Skin epidermis (tissue), 12 donors: ENCODE results near the gene COMMD1.
"Not testable (repeated sequence)": the region's sequence is repeated elsewhere in the genome, so short reads cannot be mapped to it uniquely, and the experiment has no call there.

Source experiments
- H3K27ac ChIP-seq, 21 experiments: fragments of 200-600 bp; sonication (generic) in 11 of 21; one replicate each; pipeline ENCODE4 v1.5.0; 2020; ENCODE audit warnings: mild to moderate bottlenecking in 3 of 21, inconsistent platforms in 2 of 21, moderate library complexity in 2 of 21
- H3K4me3 ChIP-seq, 7 experiments: fragments of 200-600 bp; sonication (generic) in 2 of 7; one replicate each; pipeline ENCODE4 v1.5.0; 2020; ENCODE audit warnings: inconsistent platforms in 2 of 7, mild to moderate bottlenecking in 2 of 7, moderate library complexity in 1 of 7

The COMMD1 gene

DNA sequence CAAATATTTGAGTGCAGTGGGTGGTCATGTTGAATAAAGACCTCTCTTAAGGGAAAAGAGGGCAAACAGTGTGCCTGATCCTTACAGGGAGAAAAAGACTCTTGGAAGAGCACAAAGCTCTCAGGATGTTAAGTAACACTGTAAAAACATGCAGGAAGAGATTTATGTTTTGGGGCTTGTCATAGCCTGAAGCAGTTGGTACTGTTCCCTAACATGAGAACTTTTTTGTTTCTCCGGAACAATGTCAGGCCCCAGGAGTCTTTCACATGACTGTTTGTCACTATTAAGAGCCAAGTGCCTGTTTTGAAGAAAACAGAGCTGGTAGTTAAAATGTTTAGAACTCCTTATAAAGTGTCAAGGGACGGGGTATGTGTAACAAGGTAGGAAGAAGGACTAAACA lies 206.7 kb downstream of the COMMD1 start:
- H3K4me3 ChIP-seq = no peak overlapping the region
- peak overlapping the region in 8 of 21 experiments; percentile 10 to 60 (median 43) for H3K27ac ChIP-seq

DNA sequence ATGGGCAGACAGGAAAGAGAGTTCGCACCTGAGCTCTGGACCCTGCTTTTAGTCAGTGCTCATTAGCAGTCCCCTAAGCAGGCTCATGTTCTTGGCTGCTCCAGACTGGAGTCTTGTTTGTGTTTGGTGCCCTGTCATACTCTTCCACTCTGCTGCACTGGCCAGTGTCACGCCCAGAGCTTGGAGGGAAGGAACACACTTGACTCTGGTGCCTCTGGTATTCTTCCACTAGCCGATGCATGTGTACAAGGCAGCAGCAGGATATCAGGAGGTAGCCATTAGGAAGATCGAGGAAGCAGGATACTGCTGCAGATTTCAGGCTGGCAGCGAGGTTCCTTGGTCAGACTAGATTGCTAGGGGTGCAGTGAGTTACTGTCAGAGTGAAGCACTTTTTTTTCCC lies 209.1 kb downstream of the COMMD1 start:
- Histone ChIP-seq H3K4me3 (no peak overlapping the region), H3K27ac (peak overlapping the region in 1 of 21 experiments; percentile 12)

DNA sequence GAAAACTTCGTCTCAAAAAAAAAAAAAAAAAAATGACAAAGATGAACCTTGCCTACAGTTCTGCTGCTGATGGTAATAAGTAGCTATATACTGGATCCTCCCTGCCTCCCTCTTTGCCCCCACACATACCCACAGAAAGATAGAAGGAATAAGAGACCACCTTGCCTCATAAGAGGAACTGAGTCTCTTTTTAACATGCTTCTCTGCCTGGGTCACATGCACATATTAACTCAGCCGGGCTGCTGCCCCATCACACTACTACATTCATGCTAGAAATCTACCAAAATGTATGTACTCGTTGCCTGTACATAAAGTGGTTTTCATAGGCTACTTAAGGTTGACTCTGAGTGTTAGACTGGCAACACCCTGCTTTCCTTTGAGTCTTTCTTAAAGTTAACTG lies 211.5 kb downstream of the COMMD1 start:
- Histone ChIP-seq H3K4me3 (no peak overlapping the region), H3K27ac (no peak overlapping the region)

DNA sequence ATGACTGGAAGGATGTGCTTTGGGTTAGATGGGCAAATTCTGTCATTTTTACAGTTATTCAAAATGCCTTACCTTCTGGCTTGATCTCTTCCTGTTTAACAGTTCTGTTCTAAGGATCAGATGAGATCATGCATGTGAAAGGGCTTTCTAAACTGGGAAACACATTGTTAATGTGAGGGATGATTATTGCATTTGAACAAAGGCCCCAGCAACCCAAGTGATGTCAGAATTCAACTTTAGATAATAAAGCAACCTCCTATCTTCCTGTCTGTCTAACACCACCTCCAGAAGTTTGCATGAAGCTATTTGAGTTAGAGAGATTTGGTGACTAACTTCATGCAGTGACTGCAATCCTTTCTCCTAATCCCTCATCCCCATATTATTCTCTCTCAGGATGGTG lies 212.7 kb downstream of the COMMD1 start:
- Histone ChIP-seq H3K27ac (no peak overlapping the region), H3K4me3 (no peak overlapping the region)

DNA sequence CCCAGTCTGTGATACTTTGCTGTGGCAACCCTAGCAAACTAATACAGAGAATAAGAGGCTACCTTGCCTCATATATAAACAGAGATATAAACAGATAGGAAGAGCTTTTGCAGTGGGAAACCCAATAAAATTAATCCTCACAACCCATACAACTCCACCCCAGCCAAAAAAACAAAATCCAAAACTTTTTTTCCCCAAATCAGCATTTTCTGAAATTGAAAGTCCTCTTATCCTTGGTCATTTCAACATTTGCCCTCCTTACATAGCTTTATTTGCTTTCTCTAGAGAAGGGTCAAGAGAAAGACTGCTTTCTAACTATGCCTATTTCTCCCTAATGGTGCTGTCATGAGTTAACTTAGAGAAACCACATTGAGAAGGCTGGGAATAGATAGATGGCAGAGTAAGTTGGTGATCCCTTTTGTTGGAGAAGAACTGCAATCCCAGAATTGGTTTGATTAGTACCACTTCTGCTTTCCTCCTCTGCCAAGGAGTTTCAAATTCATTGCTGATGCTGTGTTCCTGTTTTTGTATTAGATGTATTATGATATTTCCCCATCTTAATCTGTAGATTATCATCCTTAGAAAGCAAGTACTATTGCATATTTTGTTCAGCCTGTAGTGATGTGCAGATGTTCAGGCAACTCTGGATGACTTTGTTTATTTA lies 214.0 kb downstream of the COMMD1 start:
- Histone ChIP-seq H3K27ac (no peak overlapping the region), H3K4me3 (no peak overlapping the region)

DNA sequence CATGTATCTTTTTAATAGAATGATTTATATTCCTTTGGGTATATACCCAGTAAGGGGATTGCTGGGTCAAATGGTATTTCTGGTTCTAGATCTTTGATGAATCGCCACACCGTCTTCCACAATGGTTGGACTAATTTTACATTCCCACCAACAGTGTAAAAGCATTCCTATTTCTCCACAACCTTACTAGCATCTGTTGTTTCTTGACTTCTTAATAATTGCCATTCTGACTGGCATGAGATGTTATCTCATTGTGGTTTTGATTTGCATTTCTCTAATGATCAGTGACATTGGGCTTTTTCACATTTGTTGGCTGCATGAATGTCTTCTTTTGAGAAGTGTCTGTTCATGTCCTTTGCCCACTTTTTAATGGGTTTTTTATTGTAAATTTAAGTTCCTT lies 220.8 kb downstream of the COMMD1 start:
- H3K4me3 ChIP-seq = not testable (repeated sequence)

DNA sequence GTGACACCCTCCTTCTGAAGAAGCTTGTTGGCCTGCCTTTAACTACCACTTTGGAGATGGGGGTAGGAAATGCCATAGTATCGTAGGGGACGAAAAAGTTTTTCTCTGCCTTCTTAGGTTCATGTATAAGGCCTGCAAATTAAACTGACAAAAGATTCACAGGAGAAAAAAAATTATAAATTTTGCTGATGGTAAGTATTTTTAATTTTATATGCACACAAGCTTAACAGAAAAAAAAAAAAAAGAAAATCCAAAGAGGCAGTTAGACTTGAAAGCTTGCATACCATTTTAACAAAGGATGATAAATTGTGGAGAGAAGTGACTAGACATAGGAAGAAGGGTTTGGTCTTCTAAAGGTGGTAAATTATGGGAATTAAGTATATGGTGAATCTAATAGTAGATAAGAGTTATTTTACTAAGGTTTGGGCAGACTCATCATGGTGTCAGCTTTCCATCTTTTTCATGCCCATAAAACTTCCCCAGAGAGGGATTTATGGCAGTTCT lies 227.9 kb downstream of the COMMD1 start:
- Histone ChIP-seq H3K27ac (no peak overlapping the region), H3K4me3 (no peak overlapping the region)

More for the DNA sequence above, 220.8 kb downstream of the COMMD1 start:
- H3K27ac ChIP-seq = not testable (repeated sequence)

DNA sequence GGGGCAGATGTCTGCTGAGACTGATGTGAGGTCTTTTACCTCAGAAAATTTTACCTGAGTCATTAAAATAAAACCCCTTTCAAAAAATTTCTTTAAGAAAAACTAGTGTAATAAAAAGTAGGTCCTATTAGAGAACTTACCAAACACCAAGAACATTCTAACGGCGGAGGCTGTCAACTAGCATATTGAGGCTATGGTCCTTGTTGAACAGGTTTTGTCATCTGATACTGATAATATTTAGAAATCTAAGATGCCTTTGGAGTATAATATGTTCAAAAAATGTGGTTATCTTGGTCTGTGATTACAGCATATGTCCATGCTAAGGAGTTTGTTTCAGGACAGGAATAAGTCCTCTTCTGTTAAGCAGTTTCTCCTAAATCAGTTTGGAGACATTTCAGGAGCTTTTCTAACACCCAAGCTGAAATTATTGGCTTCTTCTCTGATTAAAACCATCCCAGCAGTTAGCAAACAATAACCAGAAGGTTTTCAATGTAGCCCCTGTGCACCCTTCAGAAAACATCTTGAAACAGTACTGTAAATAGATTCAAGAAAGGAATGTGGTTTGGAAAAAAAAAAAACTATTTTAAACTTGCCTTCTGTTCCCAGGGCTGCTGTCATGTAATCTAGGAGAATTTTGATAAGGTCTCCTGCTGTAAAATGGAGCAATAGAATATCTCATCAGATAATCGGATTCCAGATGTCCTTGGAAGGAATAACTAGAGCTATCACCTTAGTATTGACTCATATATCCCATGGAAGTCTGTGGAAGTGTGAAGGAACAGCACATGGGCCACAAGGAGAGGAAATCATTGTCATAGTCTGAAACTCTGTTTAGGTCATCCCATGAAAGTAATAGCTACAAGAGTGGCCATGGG lies 231.7 kb downstream of the COMMD1 start:
- no peak overlapping the region for H3K4me3 ChIP-seq
- no peak overlapping the region for H3K27ac ChIP-seq

DNA sequence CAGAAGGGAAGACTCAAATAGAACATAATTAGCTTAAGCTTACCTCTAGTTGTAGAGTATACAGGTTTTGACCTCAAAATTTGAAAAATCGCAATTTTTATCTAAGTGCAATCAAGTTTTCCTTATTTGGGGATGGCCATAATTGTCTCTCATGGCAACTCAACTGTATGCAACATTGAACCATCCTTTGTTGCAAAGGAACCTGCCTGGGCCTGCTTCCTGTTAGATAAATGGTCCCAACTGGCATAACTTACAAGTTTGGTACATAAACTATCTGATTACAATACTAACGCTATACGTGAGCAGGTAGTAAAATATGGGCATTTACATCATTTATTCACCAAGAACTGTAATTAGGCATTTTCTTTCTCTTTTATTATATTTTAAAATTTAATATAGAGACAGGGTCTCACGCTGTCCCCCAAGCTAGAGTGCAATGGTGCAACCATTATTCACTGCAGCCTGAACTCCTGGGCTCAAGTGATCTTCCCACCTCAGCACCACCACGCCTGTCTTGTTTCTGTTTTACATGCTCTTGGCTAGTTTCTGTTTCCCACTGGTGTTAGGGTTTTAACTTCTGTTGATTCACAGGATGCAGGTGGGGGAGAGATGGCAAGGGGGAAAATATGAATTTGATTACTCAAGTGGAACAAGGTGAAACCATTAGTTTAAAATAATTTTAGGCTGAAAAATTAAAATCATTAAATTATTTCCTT lies 235.1 kb downstream of the COMMD1 start:
- no peak overlapping the region for H3K27ac ChIP-seq
- H3K4me3 ChIP-seq = no peak overlapping the region

DNA sequence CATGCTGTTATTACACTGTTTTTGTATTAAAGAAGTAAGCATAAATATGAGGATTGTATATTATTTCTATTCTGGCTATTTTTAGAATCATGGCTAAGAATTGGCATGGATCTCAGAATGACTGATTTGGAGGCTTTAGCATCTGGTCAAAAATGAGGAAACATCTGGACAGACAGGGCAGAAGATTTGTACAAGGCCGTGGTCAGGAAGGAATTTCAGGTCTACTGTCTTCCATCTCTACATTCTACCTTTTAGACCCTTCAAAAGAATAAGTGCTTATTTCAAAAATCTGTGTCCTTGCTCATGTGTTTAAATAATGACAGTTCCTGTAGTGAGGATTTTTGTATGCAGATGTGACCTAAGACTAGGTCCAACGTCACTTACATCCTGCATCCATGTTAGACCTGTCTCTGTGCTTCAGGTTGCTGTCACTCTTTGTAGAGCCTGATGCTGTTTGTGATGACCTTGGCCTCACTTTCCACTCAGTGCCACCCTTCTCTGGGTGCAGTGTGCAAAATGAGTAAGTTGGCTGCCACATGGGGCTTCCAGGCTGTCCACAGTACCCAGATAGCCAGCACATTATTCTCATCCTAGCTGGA lies 235.8 kb downstream of the COMMD1 start:
- Histone ChIP-seq H3K4me3 (no peak overlapping the region), H3K27ac (no peak overlapping the region)

DNA sequence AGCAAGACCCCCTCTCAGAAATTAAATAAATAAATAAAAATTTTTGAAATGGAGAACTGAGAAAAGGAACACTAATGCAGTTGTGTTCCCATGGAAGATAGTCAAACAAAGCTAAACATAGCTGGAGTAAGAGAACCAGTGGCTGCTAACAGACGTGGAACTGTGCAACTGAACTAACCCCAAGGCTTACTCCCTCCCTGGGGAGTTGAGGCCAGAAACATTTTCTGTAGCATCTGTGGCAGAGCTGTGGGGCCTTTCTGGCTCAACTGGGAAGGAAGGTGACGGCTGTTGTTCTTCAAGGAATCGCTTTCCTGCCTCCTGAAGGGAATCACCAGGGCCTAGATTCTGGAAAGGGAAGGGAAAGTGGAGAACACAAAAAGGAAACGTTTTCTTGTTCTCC lies 236.6 kb downstream of the COMMD1 start:
- Histone ChIP-seq H3K27ac (no peak overlapping the region), H3K4me3 (no peak overlapping the region)

DNA sequence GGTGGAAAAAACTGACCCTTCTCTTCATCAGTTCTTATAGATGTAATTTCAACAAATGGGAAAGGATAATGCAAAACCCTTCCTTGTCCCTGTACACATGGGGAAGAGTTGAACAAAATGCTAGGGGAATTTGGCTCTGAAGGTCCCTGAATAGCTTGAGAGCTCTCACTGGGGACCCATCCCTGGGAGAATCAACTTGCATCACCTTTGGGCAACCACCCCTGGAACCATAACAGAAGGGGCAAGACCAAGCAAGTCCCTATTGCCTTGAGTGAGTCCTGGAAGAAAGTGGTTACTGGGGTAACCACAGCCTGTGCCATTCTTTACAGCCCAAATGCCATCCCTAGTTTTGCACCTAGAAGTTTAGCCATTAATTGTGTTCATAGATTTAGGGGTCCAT lies 238.2 kb downstream of the COMMD1 start:
- Histone ChIP-seq H3K4me3 (no peak overlapping the region), H3K27ac (no peak overlapping the region)

DNA sequence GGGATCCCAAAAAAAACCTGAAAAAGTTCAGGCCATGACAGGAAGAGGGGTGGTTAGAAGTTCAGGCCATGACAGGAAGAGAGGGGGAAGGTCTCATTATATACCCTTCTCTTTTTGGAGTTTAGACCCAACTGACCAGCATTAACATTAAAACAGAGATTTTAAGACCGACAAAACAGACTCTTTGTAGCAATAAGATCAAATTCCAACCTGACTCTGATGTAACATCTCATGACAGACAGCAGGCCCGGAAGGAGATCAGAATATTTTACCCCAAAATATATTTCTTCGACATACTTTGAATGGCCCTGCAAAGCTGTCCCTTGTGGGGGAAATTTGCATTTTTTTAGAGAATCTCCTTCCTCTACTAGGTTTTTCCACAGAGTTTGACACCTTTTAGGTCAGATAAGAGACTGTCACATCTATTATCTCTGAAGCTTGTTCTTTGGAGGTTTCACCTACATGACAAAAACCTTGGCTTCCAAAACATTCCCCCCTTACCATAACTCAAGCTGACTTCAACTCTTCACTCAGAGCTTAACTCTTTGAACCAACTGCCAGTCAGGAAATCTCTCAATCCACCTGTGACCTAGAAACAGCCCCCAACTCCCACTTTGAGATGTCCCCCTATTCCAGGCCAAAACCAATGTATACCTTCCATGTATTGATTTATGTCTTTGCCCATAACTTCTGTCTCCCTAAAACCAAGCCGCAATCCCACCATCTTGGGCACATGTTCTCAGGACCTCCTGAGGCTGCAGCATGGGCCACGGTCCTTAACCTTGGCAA lies 239.4 kb downstream of the COMMD1 start:
- no peak overlapping the region for H3K27ac ChIP-seq
- H3K4me3 ChIP-seq = no peak overlapping the region

DNA sequence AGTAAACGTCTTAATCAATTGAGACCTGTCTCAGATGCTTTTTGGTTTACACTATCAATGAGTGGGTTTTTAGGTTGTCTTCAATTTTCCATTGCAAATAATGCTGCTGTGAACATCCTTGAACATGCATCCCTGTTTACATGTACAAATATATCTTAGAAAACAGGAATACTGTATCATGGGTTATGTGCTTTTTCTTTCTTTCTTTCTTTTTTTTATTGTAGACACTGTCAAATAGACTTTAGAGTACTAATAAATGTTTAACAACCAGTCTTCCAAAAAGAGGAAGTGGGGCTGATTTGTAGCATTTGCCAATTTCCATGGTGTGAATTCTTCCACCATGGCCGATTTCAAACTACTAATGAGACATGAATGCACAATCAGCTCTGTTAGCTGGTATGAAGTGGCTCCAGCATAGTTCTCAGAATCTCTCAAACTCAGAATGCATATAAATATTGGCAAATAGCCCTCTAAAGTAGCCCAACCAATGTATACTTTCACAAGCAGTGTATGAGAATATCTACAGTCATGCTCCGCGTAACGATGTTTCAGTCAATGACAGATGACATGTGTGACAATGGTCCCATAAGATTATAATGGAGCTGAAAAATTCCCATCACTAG lies 240.1 kb downstream of the COMMD1 start:
- Histone ChIP-seq H3K4me3 (no peak overlapping the region), H3K27ac (no peak overlapping the region)

DNA sequence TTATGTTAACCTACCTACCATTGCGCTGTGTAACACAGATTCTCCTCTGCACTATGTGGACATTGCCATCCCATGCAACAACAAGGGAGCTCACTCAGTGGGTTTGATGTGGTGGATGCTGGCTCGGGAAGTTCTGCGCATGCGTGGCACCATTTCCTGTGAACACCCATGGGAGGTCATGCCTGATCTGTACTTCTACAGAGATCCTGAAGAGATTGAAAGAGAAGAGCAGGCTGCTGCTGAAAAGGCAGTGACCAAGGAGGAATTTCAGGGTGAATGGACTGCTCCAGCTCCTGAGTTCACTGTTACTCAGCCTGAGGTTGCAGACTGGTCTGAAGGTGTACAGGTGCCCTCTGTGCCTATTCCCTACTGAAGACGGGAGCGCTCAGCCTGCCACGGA lies 241.3 kb downstream of the COMMD1 start:
- not testable (repeated sequence) for H3K4me3 ChIP-seq, H3K27ac ChIP-seq

DNA sequence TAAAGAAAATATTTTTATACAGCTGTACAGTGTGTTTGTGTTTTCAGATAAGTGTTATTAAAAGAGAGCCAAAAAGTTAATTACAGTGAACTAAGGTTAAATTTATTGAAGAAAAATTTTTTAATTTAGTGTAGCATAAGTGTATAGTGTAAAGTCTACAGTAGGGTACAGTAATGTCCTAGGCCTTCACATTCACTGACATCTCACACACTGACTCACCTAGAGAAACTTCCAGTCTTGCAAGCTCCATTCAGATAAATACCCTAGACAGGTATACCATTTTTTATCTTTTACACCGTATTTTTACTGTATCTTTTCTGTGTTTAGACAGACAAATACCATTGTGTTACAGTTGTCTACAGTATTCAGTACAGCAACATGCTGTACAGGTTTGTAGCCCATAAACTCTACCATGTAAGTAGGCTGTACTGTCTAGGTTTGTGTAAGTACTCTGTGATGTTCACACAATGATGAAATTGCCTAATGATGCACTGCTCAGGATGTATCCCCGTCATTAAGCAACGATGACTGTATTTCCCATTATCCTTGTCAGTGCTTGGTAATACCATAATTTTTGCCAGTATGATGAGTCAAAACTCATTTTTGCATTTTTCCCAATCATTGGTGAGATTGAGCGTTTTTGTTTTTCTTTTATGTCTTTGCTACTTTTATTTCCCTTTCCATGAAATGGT lies 242.3 kb downstream of the COMMD1 start:
- Histone ChIP-seq H3K27ac (peak overlapping the region in 1 of 21 experiments; percentile 22), H3K4me3 (no peak overlapping the region)

DNA sequence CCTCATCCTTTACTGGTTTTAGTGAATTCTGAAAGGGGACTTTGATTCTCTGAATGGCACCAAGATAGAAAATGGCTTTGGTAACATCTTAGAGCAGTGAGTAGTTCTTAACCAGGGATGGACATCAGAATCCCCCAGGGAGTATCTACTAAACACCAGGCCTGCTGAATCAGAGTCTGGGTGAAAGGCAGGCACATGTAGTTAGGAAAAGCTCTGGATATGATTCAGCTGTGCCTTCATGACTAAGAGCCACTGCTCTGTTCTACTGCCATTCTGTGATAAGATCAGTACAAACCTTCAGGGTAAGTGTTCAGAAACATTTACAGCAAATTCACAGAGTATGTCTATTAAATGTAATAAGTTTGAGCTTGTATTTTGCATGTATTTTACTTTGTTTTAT lies 244.2 kb downstream of the COMMD1 start:
- H3K4me3 ChIP-seq = no peak overlapping the region
- no peak overlapping the region for H3K27ac ChIP-seq

DNA sequence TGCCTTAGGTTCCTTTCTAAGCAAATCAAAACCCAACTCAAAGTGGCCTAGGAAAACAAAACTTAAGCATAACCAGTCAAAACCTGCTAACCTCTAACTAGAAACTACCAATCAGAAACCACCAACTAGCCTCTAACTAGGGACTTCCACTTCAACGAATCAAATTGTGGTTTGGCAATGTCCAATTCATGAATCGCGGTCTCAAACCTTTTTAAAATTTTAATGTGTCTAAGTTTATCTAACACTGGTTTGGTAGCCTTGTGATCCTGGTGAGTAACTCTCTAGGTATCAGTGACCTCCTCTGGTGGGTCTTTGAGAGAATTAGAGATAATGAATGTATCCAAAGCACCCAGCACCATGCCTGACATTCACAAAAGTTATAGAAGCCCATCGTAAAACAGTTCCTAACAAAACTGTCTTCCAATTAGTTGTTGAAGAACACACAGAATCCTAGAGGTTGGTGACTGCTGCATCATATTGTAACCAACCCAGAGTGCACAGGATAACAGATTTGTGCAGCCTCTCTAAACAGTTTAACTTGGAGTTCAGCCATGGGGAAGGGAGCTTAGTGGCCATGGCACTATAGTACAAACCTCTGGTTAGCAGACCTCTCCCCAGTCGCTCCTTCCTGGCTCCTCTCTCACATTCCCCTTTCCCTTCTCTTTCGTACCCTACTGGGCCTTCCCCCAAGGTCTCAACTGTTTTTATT lies 245.3 kb downstream of the COMMD1 start:
- no peak overlapping the region for H3K4me3 ChIP-seq

More for the DNA sequence above, 245.3 kb downstream of the COMMD1 start:
- H3K27ac ChIP-seq = no peak overlapping the region
